AG09319 (cell line): Measurements from ENCODE around the gene GRIK2.

Experiments used
- DNase-seq: peaks from one replicate; pipeline ENCODE4 v3.0.0-alpha.2; 2010; ENCODE audit warnings: low read depth; ENCODE audit errors: extremely low read depth
- CTCF ChIP-seq: IDR thresholded peaks from 2 replicates; pipeline ENCODE4 v1.5.1; 2011; ENCODE audit warnings: low read depth, mild to moderate bottlenecking, inconsistent platforms, low read length, moderate library complexity

GRIK2 gene

DNA sequence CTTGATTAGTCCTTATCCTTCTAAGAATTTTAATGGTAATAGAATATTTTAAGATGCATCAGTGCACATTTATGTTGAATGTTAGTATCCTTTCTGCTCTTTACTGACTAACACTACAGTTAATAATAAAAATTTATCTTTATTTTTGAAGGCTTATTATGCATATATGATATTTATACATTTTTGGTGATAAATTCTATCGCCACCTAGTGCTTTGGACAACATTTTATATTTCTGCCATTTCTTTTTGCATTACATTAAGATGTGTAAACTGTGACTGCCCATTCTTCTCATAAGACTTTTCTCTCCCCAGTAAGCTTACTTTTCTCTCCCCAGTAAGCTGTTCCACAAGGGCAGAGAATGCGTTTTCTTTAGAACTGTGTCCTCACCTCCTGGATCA lies 252.3 kb downstream of the GRIK2 start:
- DNase-seq = no peak
- TF ChIP-seq CTCF = no peak

DNA sequence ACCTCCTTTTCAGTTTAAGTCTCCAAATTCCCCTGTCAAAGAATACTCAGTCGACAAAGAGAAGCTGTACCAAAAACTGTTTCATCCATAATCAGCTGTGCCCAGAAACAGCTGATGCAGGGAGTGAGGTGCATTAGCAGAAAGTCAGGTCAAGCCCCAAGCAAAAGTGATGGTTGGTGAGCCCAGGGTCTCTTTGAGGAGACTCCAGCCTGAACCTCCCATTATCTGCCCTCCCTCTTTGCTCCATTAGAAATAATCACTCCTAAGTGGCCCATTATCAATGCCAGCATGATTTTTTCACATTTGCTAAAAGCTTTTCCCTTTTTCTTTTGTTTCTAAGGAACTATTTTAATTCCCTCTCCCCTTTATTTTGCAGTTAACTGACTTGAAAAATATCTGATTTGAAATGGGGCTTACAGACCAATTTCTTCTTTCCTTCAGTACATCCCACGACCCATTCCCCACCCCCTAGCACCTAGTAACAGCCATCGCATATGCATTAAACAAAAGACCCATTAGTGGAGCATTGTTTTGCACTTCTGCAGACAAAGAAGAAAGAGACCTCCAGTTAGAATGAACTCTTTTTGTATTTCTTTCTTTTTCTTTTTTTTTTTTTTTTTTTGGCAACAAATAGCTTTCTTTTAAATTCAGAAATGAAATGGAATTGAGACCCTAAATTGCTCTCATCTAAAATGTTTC lies 257.0 kb downstream of the GRIK2 start:
- no peak for TF ChIP-seq CTCF
- DNase-seq = no peak

- DNase-seq = no peak
- no peak for TF ChIP-seq CTCF
Observed at GRCh38 chr6:101652079-101652478, 258.6 kb downstream of the GRIK2 start.

- no peak for TF ChIP-seq CTCF
- DNase-seq = no peak
Observed at GRCh38 chr6:101655109-101655508, 261.6 kb downstream of the GRIK2 start.

DNA sequence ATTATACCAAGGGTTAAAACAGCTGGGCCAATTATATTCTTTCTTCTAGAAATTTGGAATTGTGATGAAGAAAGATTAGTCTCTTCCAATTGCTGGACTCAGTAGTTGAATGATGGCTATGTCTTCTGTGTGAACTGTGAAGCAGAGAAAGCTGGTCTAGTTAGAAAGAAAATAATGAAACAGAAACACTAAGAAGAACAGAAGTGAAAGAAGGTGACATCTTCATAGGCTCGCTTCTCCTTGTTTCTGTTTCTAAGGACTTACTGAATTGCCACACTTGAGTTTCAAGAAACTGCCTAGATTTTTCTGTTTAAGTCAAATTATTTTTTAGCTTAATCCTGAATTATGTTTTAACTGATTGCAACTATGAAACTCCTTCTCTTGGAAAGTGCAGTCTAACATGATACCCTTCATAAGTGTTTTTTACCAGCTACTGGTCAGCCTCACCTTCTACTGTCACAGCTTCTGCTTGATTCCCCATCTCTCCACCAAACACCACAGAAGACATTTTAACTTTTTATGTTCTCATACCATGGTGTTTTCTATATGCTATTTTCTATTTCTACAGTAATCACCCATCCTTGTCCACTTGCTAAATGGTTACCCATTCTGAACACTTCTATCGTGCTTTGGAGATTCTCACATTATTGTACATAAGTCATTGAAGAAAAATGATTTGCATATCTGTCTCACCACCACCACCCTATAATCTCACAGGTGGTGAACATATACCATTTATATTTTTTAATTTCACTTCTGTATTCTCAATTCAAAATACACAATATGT lies 268.8 kb downstream of the GRIK2 start:
- DNase-seq = no peak
- no peak for TF ChIP-seq CTCF

- TF ChIP-seq CTCF = no peak
- DNase-seq = no peak
Observed at GRCh38 chr6:101663100-101663499, 269.6 kb downstream of the GRIK2 start.

- TF ChIP-seq CTCF = no peak
- DNase-seq = no peak
Observed at GRCh38 chr6:101666256-101666655, 272.7 kb downstream of the GRIK2 start.
